Thyroid gland (tissue), 4 donors: Measurements from ENCODE around the gene SELENON. TPM values are rescaled to one million over a fixed set of nuclear protein-coding genes. Genes with fewer than 3 reads are reported as not detected.
A peak's percentile ranks its signal among the peaks of the same experiment; 100 is the strongest.

Experiments
- DNase-seq, 2 donors: peaks; one replicate each; pipeline ENCODE4 v3.0.0-alpha.2; 2019
- H3K27ac ChIP-seq, 3 donors: fragments of 200-600 bp; sonication (generic); 1 replicate in 2 of 3; 2 replicates in 1 of 3; pipeline ENCODE4 v1.5.1; 2016 to 2019; ENCODE audit warnings: mild to moderate bottlenecking in 1 of 3, moderate library complexity in 1 of 3
- H3K27me3 ChIP-seq: fragments of 200-600 bp; sonication (generic); one replicate; pipeline ENCODE4 v1.5.1; 2019
- H3K36me3 ChIP-seq, 2 donors: fragments of 200-600 bp; sonication (generic); one replicate each; pipeline ENCODE4 v1.5.1; 2016 to 2019
- H3K4me1 ChIP-seq, 2 donors: fragments of 200-600 bp; sonication (generic); one replicate each; pipeline ENCODE4 v1.5.1; 2017 to 2019
- H3K4me3 ChIP-seq, 3 donors: fragments of 200-600 bp; sonication (generic); replicated peaks in 1 of 3; 1 replicate in 2 of 3; 2 replicates in 1 of 3; pipeline ENCODE4 v1.5.1; 2016; ENCODE audit warnings: mild to moderate bottlenecking in 1 of 3
- H3K9me3 ChIP-seq: fragments of 200-600 bp; sonication (generic); one replicate; pipeline ENCODE4 v1.5.1; 2017
- CTCF ChIP-seq, 6 experiments: fragments of 200-600 bp in 3 of 6; fragments of 450-650 bp in 3 of 6; sonication (generic) in 3 of 6; IDR thresholded peaks; one replicate each; pipeline ENCODE4 v1.5.1; 2016 to 2019; ENCODE audit warnings: antibody characterized with exemption in 6 of 6, mild to moderate bottlenecking in 2 of 6, inconsistent platforms in 1 of 6, moderate library complexity in 1 of 6
- POLR2A ChIP-seq, 2 donors: fragments of 450-650 bp; IDR thresholded peaks; one replicate each; pipeline ENCODE4 v1.6.1; 2017; ENCODE audit warnings: antibody characterized with exemption in 2 of 2, mild to moderate bottlenecking in 2 of 2, moderate library complexity in 1 of 2
- WGBS, 2 donors: methylation state at CpG; one replicate each; pipeline ENCODE4 v1.1.5; 2017; 5-methylcytosine and 5-hydroxymethylcytosine counted together
- intact Hi-C: fragments of 100-400 bp; cut with DNase I; formaldehyde crosslinking; loops from one replicate; pipeline ENCODE4 v1.15.1; 2023
- total RNA-seq, 4 donors: library from RNA; depleted of rRNA; stranded (reverse); fragments of >200 nt; gene quantifications; one replicate each; pipeline ENCODE4 v1.2.3, GENCODE V29; 2016

The SELENON gene
- total RNA-seq, 4 donors from 2014 or later = 31.2 to 58.2 (median 55.2) TPM

DNA sequence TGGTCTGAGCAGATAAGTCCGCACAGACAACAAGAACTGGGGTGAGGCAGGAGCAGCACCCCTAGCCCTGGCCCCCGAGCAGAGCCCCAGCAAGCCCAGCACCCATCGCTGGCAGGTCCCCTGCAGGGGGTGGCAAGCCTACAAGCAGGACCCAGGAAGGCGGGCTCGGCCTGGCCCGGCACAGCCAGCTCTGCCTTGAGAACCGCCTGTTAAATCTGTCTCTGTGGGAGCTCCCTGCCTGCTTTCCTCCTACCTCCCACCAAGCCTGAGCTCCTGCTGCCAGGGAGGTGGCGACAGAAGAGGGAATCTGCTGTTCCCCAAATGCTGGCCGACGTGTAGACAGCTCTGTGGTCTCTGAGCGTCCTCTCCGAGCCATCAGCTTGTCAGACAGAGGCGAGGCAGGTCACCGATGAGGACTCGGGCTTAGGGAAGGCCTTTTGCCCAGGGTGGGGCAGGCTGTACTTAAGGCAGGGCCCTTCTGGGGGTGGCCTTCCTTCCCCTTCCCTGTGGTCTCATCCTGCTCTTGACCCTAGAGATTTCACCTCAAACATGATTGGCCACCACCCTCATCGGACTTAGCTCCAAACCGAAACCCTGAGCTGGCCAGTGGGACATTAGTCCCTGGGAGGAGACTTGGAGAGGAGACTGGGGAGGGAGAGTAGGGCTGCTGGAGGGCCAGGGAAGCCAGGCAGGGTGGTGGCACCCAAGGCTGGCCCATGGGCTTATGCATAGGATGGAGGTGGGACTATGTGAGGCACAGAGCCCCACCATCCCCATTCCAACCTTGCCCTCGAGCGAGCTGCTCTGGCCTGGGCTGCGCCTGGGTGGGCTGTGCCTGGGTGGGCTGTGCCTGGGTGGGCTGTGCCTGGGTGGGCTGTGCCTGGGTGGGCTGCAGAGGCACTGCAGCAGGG lies 7.7 kb downstream of the SELENON start:
- 80 to 90% methylated on average over 11 of the region's 20 CpGs for WGBS, 2 donors
- peak overlapping the region in 2 of 3 donors; percentile 5 to 43 for H3K27ac ChIP-seq
- peaks cover 5 to 49% of the 10 kb centered on the region in 2 donors for H3K4me1 ChIP-seq
- no peak for DNase-seq
- no peak overlapping the region for H3K4me3 ChIP-seq
- H3K9me3 ChIP-seq = no peaks in the 10 kb centered on the region
- TF ChIP-seq CTCF (IDR thresholded peaks at IDR 0.05) (no peak), POLR2A (IDR thresholded peaks at IDR 0.05) (no peak)
- peaks cover 15 to 18% of the 10 kb centered on the region in 2 donors for H3K36me3 ChIP-seq
- intact Hi-C loops = loop anchor here (10.0 kb wide), 1 partner anchor 403 kb away; no protein-coding TSS in a partner anchor
- H3K27me3 ChIP-seq = no peaks in the 10 kb centered on the region

- intact Hi-C loops = loop anchor here (10.0 kb wide), 1 partner anchor 404 kb away; no protein-coding TSS in a partner anchor
- Histone ChIP-seq H3K4me1 (peaks cover 3 to 44% of the 10 kb centered on the region in 2 donors), H3K27ac (no peak overlapping the region), H3K36me3 (peaks cover 17 to 18% of the 10 kb centered on the region in 2 donors), H3K27me3 (no peaks in the 10 kb centered on the region), H3K9me3 (no peaks in the 10 kb centered on the region), H3K4me3 (no peak overlapping the region)
- 95 to 98% methylated on average over 11 to 27 of the region's 34 CpGs for WGBS, 2 donors
- no peak for DNase-seq
- no peak for TF ChIP-seq POLR2A (IDR thresholded peaks at IDR 0.05)
- no peak for TF ChIP-seq CTCF (IDR thresholded peaks at IDR 0.05)
Observed at GRCh38 chr1:25808481-25809244, 8.7 kb downstream of the SELENON start.

- Histone ChIP-seq H3K9me3 (no peaks in the 10 kb centered on the region), H3K36me3 (peaks cover 24% of the 10 kb centered on the region in 2 donors), H3K27ac (no peak overlapping the region), H3K27me3 (no peaks in the 10 kb centered on the region), H3K4me3 (no peak overlapping the region), H3K4me1 (peaks cover 3 to 38% of the 10 kb centered on the region in 2 donors)
- DNase-seq = no peak
- TF ChIP-seq CTCF (IDR thresholded peaks at IDR 0.05) (no peak), POLR2A (IDR thresholded peaks at IDR 0.05) (no peak)
- WGBS, 2 donors = 75 to 84% methylated on average over 15 to 18 of the region's 18 CpGs
- intact Hi-C loops = loop anchor here (10.0 kb wide), 1 partner anchor 405 kb away; no protein-coding TSS in a partner anchor
Observed at GRCh38 chr1:25809283-25809926, 9.4 kb downstream of the SELENON start.

DNA sequence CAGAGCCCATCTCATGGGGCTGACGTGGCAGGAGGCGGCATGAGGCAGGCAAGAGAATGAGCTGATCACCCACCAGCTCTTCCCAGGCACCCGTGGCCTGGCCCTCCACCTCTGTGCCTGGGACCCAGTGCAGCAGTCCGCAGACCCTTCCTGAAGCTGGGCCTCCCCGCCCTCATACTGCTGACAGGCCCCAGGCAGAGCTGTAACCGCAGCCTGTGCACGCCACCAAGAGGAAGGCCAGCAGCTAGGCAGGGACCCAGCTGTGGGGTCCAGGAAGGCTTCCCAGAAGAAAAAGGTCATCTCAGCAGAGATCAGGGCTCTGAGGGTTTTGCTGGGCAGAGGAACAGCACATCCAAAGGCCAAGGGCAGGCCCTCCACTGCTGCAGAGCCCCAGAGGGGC lies 9.9 kb downstream of the SELENON start:
- no peak for TF ChIP-seq CTCF (IDR thresholded peaks at IDR 0.05)
- TF ChIP-seq POLR2A (IDR thresholded peaks at IDR 0.05) = no peak
- Histone ChIP-seq H3K9me3 (no peaks in the 10 kb centered on the region), H3K27me3 (no peaks in the 10 kb centered on the region), H3K27ac (no peak overlapping the region), H3K4me3 (no peak overlapping the region), H3K4me1 (peaks cover 3 to 36% of the 10 kb centered on the region in 2 donors), H3K36me3 (peaks cover 24% of the 10 kb centered on the region in 2 donors)
- intact Hi-C loops = loop anchor here (10.0 kb wide), 3 partner anchors 385 to 575 kb away; partner anchors contain the start of genes RHCE and SYF2
- 88 to 93% methylated on average over 5 of the region's 7 CpGs for WGBS, 2 donors
- DNase-seq = no peak
